ENCODE results near the gene LAMB1. TPM values are rescaled to one million over a fixed set of nuclear protein-coding genes. Genes with fewer than 3 reads are reported as not detected.
A peak's percentile ranks its signal among the peaks of the same experiment; 100 is the strongest.
"Not testable (repeated sequence)": the region's sequence is repeated elsewhere in the genome, so short reads cannot be mapped to it uniquely, and the experiment has no call there.

Gene LAMB1
- total RNA-seq, 3 donors from 2014 or later: 82.0 to 165 (median 148) TPM

DNA sequence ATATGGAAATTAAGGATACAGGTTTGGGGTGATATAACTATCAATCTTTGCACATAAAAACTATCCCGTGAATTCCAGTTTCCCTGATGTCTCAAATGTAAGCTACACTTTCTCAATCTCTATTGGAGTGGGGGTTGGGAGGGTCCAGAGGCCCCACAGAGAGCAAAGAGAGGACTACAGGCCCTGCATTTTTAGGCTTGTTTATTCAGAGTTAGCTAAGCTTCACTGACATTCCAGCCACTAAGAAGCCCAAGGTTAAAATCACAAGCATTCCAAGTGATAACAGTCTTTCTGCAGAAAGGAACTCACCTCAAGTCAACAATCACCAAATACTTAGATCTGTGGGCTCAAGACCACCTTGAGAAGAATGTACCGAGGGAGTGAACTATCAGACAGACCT is 31.6 kb upstream of the LAMB1 start:
- Histone ChIP-seq H3K36me3 (ENCODE audit: low read depth) (no peaks in the 10 kb centered on the region), H3K4me1 (ENCODE audit: low read depth) (no peaks in the 10 kb centered on the region), H3K4me3 (no peak overlapping the region), H3K9me3 (no peaks in the 10 kb centered on the region)
- TF ChIP-seq, protein P1, sequence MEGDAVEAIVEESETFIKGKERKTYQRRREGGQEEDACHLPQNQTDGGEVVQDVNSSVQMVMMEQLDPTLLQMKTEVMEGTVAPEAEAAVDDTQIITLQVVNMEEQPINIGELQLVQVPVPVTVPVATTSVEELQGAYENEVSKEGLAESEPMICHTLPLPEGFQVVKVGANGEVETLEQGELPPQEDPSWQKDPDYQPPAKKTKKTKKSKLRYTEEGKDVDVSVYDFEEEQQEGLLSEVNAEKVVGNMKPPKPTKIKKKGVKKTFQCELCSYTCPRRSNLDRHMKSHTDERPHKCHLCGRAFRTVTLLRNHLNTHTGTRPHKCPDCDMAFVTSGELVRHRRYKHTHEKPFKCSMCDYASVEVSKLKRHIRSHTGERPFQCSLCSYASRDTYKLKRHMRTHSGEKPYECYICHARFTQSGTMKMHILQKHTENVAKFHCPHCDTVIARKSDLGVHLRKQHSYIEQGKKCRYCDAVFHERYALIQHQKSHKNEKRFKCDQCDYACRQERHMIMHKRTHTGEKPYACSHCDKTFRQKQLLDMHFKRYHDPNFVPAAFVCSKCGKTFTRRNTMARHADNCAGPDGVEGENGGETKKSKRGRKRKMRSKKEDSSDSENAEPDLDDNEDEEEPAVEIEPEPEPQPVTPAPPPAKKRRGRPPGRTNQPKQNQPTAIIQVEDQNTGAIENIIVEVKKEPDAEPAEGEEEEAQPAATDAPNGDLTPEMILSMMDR (IDR thresholded peaks at IDR 0.05): no peak
- ATAC-seq: no peak
- no peak for DNase-seq
- intact Hi-C loops (cut with DNase I, micrococcal nuclease): no loop called here

DNA sequence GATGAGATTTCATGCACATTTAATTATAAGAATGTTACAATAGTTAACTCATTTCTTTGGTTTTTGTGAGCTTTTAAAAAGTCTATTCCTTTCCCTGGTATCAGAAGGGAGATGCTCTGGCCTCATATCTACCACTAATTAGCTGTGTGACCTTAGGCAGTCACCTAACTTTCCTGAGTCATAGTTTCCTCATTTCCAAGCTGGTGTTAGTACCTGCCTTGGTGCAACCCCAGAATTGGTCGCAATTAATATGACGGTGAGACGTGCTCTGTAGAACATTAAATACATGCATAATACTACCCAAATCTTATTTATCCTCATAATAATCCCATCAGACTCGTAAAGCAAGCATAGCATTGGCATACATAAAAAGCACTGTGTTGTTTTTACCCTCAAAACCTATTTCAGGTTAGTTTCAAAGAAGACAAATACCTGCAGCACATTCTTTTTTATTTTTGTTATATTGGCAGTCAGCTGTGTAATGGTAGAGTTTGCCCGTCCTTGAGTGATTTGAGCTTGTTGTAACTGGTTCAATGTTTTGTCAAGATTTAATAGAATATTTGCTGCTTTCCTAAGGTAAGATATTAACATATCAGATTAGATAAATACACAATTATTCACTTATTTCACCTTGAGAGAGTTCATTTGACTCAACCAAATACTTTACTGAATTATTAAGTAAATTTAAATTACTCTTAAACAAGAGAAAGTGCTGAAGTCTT is 31.0 kb upstream of the LAMB1 start:
- H3K4me1 ChIP-seq (ENCODE audit: low read depth): no peaks in the 10 kb centered on the region
- no peaks in the 10 kb centered on the region for H3K36me3 ChIP-seq (ENCODE audit: low read depth)
- H3K4me3 ChIP-seq: no peak overlapping the region
- intact Hi-C loops (cut with DNase I, micrococcal nuclease): no loop called here
- ATAC-seq: no peak
- DNase-seq: no peak
- TF ChIP-seq, protein P1 (IDR thresholded peaks at IDR 0.05): no peak
- H3K9me3 ChIP-seq: no peaks in the 10 kb centered on the region

DNA sequence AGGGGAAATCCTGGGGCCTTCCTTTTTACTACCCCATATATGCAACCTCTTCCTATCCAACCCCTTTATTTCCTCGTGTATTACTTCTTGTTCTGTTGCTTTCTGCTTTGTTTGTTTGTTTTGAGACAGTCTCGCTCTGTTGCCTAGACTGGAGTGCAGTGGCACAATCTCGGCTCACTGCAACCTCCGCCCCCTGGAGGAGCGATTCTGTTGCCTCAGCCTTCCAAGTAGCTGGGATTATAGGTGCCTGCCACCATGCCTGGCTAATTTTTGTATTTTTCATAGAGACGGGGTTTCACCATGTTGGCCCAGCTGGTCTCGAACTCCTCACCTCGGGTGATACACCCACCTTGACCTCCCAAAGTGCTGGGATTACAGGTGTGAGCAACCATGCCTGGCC is 30.3 kb upstream of the LAMB1 start:
- H3K36me3 ChIP-seq (ENCODE audit: low read depth); ATAC-seq; DNase-seq; H3K4me3 ChIP-seq; H3K9me3 ChIP-seq; H3K4me1 ChIP-seq (ENCODE audit: low read depth); intact Hi-C loops (cut with DNase I, micrococcal nuclease): not testable (repeated sequence)

DNA sequence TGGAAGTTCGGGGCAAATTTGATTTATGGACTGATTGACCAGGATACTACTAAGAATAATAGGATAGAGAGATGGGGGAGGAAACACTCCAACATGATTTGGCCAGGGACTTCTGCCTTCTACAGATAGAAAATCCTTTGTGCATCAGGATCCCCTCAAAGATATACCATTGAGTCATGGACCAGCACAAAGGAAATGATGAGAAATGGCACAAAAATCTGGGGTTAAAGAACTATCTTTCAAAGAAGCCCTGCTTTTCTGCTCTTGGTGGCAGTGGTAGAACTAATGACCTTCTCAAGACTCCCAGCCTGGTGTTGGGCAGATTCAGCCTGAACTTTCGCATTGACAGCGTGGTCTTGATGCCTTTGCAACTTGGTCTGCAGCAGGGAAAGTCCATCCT is 27.6 kb upstream of the LAMB1 start:
- Histone ChIP-seq H3K4me1 (ENCODE audit: low read depth) (no peaks in the 10 kb centered on the region), H3K36me3 (ENCODE audit: low read depth) (no peaks in the 10 kb centered on the region), H3K9me3 (no peaks in the 10 kb centered on the region), H3K4me3 (no peak overlapping the region)
- intact Hi-C loops (cut with DNase I, micrococcal nuclease): no loop called here
- TF ChIP-seq, protein P1 (IDR thresholded peaks at IDR 0.05): no peak
- no peak for ATAC-seq
- no peak for DNase-seq

DNA sequence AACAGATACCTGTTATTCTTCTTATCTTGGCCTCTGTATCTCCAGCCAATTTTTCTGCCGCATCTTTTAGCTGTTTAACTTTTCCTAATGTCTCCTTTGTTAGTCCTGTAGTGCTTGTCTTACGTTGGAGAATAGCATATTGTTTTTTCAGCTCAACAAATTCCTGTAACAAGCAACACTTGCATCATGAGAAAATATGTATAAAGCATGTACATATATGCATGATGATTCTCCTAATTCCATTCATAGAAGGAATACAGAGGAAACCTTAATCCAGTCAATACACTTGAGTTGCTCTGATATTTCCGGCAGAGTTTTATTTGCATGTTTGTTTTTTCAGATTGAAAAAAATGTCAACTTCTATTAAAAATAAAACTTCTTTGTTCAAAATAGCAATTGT is 26.1 kb upstream of the LAMB1 start:
- H3K4me3 ChIP-seq: no peak overlapping the region
- H3K9me3 ChIP-seq: no peaks in the 10 kb centered on the region
- H3K36me3 ChIP-seq (ENCODE audit: low read depth): no peaks in the 10 kb centered on the region
- DNase-seq (no peak), ATAC-seq (no peak)
- intact Hi-C loops (cut with DNase I, micrococcal nuclease): no loop called here
- TF ChIP-seq, protein P1 (IDR thresholded peaks at IDR 0.05): no peak
- no peaks in the 10 kb centered on the region for H3K4me1 ChIP-seq (ENCODE audit: low read depth)

DNA sequence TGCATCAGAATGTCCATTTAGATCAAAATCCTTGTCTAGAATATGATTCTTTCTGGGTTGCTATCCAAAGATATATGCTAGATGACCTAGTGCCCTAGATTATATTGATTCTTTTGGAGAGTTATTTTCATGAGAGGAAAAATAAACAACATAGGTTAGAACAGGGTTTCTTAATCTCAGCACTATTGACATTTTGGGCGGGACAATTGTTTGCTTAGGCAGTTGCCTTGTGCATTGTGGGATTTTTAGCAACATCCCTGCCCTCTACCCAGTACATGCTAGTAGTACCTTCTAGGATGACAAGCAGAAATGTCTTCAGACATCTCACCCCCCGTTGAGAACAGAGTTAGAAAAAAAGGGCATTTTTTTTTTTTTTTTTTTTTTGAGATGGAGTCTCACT is 25.1 kb upstream of the LAMB1 start:
- DNase-seq (peak in 1 of 3 donors; percentile 45), ATAC-seq (peak; percentile 97)
- no peaks in the 10 kb centered on the region for H3K4me1 ChIP-seq (ENCODE audit: low read depth)
- TF ChIP-seq, protein P1 (IDR thresholded peaks at IDR 0.05): no peak
- no peaks in the 10 kb centered on the region for H3K9me3 ChIP-seq
- H3K4me3 ChIP-seq: no peak overlapping the region
- no peaks in the 10 kb centered on the region for H3K36me3 ChIP-seq (ENCODE audit: low read depth)
- intact Hi-C loops (cut with DNase I, micrococcal nuclease): no loop called here
